ENCODE results near the gene PLA2G4A.

GRCh38 chr1:186859995-186860394 lies 31.2 kb downstream of the PLA2G4A start:
- TF ChIP-seq, protein P1, sequence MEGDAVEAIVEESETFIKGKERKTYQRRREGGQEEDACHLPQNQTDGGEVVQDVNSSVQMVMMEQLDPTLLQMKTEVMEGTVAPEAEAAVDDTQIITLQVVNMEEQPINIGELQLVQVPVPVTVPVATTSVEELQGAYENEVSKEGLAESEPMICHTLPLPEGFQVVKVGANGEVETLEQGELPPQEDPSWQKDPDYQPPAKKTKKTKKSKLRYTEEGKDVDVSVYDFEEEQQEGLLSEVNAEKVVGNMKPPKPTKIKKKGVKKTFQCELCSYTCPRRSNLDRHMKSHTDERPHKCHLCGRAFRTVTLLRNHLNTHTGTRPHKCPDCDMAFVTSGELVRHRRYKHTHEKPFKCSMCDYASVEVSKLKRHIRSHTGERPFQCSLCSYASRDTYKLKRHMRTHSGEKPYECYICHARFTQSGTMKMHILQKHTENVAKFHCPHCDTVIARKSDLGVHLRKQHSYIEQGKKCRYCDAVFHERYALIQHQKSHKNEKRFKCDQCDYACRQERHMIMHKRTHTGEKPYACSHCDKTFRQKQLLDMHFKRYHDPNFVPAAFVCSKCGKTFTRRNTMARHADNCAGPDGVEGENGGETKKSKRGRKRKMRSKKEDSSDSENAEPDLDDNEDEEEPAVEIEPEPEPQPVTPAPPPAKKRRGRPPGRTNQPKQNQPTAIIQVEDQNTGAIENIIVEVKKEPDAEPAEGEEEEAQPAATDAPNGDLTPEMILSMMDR (IDR thresholded peaks at IDR 0.05): no peak
- no peak for TF ChIP-seq POLR2A (IDR thresholded peaks at IDR 0.05)
